ENCODE data around the gene CFAP46. TPM values are rescaled to one million over a fixed set of nuclear protein-coding genes. Genes with fewer than 3 reads are reported as not detected.

The CFAP46 gene
- total and polyA plus RNA-seq, 9 of the 15 experiments (the other 6 are each of a cell fraction or from before 2014, with no cell fraction given) = not detected

- TF ChIP-seq ZBTB40 (IDR thresholded peaks at IDR 0.05) (no peak), ZBTB40 (CRISPR knock-in tag; IDR thresholded peaks at IDR 0.05) (no peak), BCL6 (CRISPR knock-in tag; IDR thresholded peaks at IDR 0.05) (no peak)
These were observed 115.0 kb downstream of the CFAP46 start (continued) for GRCh38 chr10:132827423-132827789.
